AG09319 (cell line): Measurements from ENCODE around the gene UBE2E2.

ENCODE experiments used
- DNase-seq: peaks from one replicate; pipeline ENCODE4 v3.0.0-alpha.2; 2010; ENCODE audit warnings: low read depth; ENCODE audit errors: extremely low read depth
- TF ChIP-seq, protein P1 (sequence below): IDR thresholded peaks from 2 replicates; pipeline ENCODE4 v1.5.1; 2011; ENCODE audit warnings: low read depth, mild to moderate bottlenecking, inconsistent platforms, low read length, moderate library complexity

Gene UBE2E2

DNA sequence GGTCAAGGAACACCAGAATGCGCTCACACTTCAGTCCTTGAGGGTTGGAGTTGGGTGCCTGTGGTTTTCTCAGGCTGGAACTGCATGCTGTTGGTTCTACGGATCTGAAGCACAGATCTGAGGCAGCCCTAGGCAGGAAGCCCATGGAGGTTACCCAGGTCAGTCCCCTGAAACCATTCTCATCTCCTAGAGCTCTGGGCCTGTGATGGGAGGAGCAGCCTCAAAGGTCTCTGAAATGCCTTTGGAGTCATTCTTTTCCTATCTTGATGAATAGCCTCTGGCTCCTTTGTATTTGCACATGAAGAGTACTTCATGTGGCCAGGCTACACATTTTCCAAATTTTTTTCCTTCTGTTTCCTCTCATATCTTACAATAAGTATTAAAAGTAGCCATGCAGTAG, 423.3 kb downstream of the UBE2E2 start:
- TF ChIP-seq, protein P1, sequence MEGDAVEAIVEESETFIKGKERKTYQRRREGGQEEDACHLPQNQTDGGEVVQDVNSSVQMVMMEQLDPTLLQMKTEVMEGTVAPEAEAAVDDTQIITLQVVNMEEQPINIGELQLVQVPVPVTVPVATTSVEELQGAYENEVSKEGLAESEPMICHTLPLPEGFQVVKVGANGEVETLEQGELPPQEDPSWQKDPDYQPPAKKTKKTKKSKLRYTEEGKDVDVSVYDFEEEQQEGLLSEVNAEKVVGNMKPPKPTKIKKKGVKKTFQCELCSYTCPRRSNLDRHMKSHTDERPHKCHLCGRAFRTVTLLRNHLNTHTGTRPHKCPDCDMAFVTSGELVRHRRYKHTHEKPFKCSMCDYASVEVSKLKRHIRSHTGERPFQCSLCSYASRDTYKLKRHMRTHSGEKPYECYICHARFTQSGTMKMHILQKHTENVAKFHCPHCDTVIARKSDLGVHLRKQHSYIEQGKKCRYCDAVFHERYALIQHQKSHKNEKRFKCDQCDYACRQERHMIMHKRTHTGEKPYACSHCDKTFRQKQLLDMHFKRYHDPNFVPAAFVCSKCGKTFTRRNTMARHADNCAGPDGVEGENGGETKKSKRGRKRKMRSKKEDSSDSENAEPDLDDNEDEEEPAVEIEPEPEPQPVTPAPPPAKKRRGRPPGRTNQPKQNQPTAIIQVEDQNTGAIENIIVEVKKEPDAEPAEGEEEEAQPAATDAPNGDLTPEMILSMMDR = no peak
- DNase-seq = no peak

DNA sequence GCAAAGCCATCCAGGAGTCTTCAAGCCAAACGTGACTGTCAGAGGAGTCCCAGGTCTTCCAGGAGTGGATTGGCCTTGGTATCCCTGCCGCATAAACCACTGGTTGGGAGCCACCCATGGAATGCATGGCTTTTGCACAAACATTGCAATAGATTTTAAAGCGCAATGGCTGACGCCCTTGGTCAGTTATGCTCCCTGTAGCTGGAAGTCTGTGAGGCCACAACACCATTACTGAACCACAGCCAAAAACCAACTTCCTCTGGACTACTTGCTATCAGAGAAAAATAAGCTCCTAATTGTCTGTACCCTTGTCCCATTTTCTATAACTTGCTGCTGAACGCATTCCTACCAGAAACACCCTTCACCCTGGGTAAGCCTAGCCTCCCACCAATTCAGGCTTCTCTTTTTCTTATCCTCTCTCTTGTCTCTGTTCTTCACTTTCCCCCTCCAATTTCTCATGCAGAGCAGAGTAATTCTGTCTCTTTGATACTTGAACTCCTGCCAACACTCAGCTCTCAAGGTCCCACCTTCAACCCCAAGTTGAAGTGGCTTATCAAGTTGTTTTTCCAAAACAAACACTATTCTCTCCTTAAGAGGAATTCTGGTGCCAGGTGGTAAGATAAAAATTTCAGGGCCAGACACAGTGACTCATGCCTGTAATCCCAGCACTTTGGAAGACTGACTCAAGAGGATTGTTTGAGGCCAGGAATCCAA, 426.2 kb downstream of the UBE2E2 start:
- TF ChIP-seq, protein P1 = no peak
- no peak for DNase-seq

DNA sequence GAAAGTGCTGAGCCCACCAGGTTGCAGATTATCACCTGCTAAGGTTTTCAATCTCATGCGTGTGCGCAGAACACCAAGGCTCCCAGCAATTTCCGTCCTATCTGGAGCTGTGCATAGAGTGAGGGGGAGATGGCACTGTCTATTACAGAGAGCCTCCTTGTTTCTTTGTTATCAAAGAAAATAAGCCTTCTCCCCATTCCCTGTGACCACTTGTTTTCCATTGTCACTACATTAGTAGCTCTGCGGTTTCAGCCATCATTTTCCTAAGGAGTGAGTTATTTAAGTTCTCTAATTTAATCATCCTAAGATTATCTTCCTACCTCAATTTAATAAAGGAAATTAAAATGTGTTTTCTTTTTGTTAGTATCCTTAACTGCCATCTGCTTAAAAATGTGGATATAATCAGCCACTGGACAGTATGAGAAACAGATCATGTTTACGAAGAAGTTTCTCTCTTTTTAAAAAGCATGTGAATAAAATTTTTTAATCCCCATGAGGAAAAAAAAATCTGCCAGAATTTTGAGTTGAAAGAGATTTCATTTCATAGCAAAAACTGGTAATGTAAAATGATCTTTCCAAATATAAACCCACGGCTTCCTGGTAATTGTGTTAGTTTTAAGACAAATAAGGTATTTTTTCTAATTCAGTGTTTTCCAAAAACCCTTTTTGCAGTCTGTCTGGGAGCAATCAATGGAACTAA, 430.3 kb downstream of the UBE2E2 start:
- TF ChIP-seq, protein P1 = no peak

DNA sequence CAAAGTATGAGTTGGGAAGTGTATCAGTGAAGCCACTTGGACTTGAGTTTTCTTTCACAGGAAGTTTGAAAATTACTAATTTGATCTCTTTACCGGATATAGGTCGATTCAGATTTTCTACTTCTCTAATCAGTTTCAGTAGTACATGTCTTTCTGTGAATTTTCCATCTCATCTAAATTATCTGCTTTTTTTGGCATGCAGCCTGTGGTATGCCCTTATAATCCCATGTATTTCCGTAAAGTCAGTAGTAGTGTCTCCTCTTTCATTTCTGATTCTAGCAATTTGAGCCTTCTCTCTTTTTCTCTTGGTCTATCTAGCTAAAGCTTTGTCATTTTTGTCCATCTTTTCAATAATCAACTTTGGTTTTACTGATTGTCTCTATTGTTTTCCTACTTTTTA, 434.2 kb downstream of the UBE2E2 start:
- DNase-seq = no peak
- TF ChIP-seq, protein P1 = no peak

More for the DNA sequence above, 430.3 kb downstream of the UBE2E2 start:
- DNase-seq = no peak

DNA sequence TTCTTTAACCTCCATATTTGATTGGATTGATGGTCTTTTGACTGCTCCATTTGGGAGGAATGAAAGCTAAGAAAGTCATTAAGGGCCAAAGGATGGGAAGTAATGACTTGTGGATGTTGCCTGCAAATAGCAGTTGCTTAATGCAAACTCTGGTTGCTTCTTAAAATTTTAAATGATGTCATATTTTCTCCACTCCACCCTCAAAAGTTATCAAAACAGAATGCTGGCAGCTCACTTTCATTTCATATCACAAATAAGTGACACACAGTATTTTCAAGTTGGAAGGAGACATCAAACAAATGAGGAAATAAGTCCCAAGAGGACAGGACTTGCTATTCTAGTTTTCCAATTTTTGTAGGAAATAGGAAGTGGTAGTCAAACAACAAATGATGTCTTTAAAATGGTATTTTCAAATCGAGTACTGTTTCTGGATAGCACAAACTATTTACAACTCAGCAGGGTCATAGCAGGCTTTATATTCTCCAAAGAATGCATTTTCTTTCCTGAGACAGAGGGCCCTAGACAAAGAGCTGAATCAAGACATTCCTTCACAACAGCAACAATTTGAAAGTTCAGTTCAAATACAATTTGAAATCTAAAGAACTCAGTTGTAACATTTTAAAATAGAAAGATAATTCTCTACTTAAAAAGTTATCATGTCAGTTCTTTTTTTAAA, 437.5 kb downstream of the UBE2E2 start:
- no peak for DNase-seq
- TF ChIP-seq, protein P1 = no peak
